ENCODE data around the gene ZDHHC12. TPM values are rescaled to one million over a fixed set of nuclear protein-coding genes. Genes with fewer than 3 reads are reported as not detected.
A peak's percentile ranks its signal among the peaks of the same experiment; 100 is the strongest.

The ZDHHC12 gene
- total and polyA plus RNA-seq, 9 donors = 5.7 to 10.7 (median 6.8) TPM

GRCh38 chr9:128731691-128732090 is 7.8 kb upstream of the ZDHHC12 start:
- H3K4me3 ChIP-seq (ENCODE audit: low read length) = no peak overlapping the region
- no peak overlapping the region for H3K27ac ChIP-seq (ENCODE audit: low read length)
- H3K9me3 ChIP-seq (replicated peaks; ENCODE audit: control insufficient read depth, low read depth, low read length) = no peaks in the 10 kb centered on the region
- H3K36me3 ChIP-seq (ENCODE audit: control insufficient read depth, insufficient read depth, low read length) = peaks cover 41% of the 10 kb centered on the region
- no peaks in the 10 kb centered on the region for H3K27me3 ChIP-seq (ENCODE audit: control insufficient read depth, insufficient read depth, low read length)
- WGBS (ENCODE audit: insufficient coverage) = 76% methylated on average over 7 of the region's 9 CpGs
- DNase-seq = no peak
- peaks cover 8% of the 10 kb centered on the region for H3K4me1 ChIP-seq (ENCODE audit: control insufficient read depth, insufficient read depth, low read length)

DNA sequence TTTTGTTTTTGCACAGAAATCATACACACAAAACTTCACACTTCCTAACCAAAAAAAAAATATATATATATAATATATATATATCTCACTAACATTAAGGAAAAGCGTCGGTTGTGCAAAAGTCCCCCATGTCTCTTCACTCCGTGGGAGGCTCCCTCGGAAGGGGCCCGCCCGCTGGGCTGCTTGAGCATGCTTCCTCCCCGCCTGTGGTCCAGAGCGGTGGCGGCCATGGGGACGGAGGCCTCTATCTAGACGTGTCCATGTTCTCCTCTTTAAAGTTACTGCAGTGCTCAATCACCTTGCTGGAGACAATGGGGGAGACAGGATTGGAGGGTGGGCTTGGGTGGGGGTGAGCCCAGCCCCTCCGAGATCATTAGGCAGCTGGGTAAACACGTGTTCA is 7.2 kb upstream of the ZDHHC12 start:
- no peaks in the 10 kb centered on the region for H3K27me3 ChIP-seq (ENCODE audit: control insufficient read depth, insufficient read depth, low read length)
- WGBS (ENCODE audit: insufficient coverage) = 74% methylated on average over 10 of the region's 13 CpGs
- H3K4me1 ChIP-seq (ENCODE audit: control insufficient read depth, insufficient read depth, low read length) = peaks cover 8% of the 10 kb centered on the region
- H3K4me3 ChIP-seq (ENCODE audit: low read length) = no peak overlapping the region
- DNase-seq = no peak
- H3K36me3 ChIP-seq (ENCODE audit: control insufficient read depth, insufficient read depth, low read length) = peaks cover 41% of the 10 kb centered on the region
- no peaks in the 10 kb centered on the region for H3K9me3 ChIP-seq (replicated peaks; ENCODE audit: control insufficient read depth, low read depth, low read length)
- no peak overlapping the region for H3K27ac ChIP-seq (ENCODE audit: low read length)

DNA sequence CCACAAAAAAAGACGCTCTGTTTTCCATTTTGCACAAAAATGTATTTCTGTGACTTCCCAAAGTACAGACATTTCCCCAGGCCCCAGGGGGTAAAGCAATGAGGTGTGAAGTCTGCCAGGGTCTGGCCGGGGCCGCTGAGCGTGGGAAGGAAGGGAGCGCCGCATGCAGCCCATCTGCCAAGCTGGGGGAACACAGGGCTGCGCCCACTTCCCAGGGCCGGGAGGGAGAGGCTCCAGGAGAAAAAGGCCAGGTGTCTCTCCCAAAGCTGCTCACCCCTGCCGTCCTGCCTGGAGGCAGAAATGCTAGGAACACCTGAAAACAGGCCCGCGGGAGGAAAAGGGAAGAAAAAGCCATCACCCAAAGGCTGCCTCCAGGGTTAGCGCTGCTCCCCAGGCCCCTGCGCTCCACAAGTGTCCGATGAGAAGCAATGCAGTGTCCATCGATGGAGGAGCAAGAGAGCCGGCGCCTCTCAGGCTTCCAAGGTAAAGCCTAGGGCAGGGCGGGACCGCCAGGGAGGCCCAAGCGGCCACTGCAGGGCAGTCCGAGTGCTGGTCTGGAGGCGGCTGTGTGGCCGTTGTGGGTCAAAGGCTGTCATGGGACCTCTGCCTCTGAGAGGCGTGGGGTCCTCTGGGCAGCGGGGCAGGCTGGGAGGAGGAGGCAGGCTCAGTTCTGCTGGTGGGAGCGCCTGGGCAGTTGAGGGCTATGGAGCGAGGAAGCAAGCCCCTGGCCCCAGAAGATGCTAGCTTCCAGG is 6.0 kb upstream of the ZDHHC12 start:
- DNase-seq = no peak
- H3K27ac ChIP-seq (ENCODE audit: low read length) = no peak overlapping the region
- H3K27me3 ChIP-seq (ENCODE audit: control insufficient read depth, insufficient read depth, low read length) = no peaks in the 10 kb centered on the region
- H3K36me3 ChIP-seq (ENCODE audit: control insufficient read depth, insufficient read depth, low read length) = peaks cover 37% of the 10 kb centered on the region
- 77% methylated on average over 24 of the region's 27 CpGs for WGBS (ENCODE audit: insufficient coverage)
- H3K4me3 ChIP-seq (ENCODE audit: low read length) = no peak overlapping the region
- peaks cover 4% of the 10 kb centered on the region for H3K4me1 ChIP-seq (ENCODE audit: control insufficient read depth, insufficient read depth, low read length)
- H3K9me3 ChIP-seq (replicated peaks; ENCODE audit: control insufficient read depth, low read depth, low read length) = no peaks in the 10 kb centered on the region

GRCh38 chr9:128729302-128729701 is 5.4 kb upstream of the ZDHHC12 start:
- WGBS (ENCODE audit: insufficient coverage) = 33% methylated on average over 3 of the region's 5 CpGs
- no peak for DNase-seq
- peaks cover 11% of the 10 kb centered on the region for H3K4me1 ChIP-seq (ENCODE audit: control insufficient read depth, insufficient read depth, low read length)
- H3K9me3 ChIP-seq (replicated peaks; ENCODE audit: control insufficient read depth, low read depth, low read length) = no peaks in the 10 kb centered on the region
- peaks cover 31% of the 10 kb centered on the region for H3K36me3 ChIP-seq (ENCODE audit: control insufficient read depth, insufficient read depth, low read length)
- no peak overlapping the region for H3K27ac ChIP-seq (ENCODE audit: low read length)
- no peaks in the 10 kb centered on the region for H3K27me3 ChIP-seq (ENCODE audit: control insufficient read depth, insufficient read depth, low read length)
- no peak overlapping the region for H3K4me3 ChIP-seq (ENCODE audit: low read length)

- no peak overlapping the region for H3K4me3 ChIP-seq (ENCODE audit: low read length)
- 56% methylated on average over 6 of the region's 7 CpGs for WGBS (ENCODE audit: insufficient coverage)
- no peak overlapping the region for H3K27ac ChIP-seq (ENCODE audit: low read length)
- peaks cover 14% of the 10 kb centered on the region for H3K4me1 ChIP-seq (ENCODE audit: control insufficient read depth, insufficient read depth, low read length)
- H3K27me3 ChIP-seq (ENCODE audit: control insufficient read depth, insufficient read depth, low read length) = no peaks in the 10 kb centered on the region
- no peaks in the 10 kb centered on the region for H3K9me3 ChIP-seq (replicated peaks; ENCODE audit: control insufficient read depth, low read depth, low read length)
- DNase-seq = no peak
- H3K36me3 ChIP-seq (ENCODE audit: control insufficient read depth, insufficient read depth, low read length) = peaks cover 29% of the 10 kb centered on the region
Observed at GRCh38 chr9:128728298-128728697, 4.4 kb upstream of the ZDHHC12 start.

DNA sequence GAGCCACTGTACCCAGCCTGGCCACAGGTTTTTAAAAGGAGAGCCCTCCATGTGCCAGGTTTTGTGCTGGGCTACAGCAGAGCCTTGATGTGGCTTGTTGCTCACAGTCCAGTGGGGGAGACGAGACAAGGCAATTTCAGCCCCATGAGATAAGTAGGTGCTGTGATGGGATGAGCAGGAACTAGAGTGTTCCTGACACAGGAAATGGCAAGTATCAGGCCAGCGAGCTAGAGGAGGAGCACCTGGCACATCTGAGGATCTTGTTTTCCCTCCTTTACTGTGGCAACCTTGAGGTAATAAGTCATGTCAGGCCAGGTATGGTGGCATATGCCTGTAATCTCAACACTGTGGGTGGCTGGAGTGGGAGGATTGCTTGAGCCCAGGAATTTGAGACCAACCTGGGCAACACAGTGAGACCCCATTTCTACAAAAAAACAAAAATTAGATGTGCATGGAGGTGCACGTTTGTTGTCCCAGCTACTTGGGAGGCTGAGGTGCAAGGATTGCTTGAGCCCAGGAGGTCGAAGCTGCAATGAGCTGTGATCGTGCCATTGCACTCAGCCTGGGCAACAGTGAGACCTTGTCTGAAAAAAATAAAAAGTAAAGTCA is 3.8 kb upstream of the ZDHHC12 start:
- DNase-seq = no peak
- H3K27ac ChIP-seq (ENCODE audit: low read length) = no peak overlapping the region
- H3K4me1 ChIP-seq (ENCODE audit: control insufficient read depth, insufficient read depth, low read length) = peaks cover 15% of the 10 kb centered on the region
- H3K27me3 ChIP-seq (ENCODE audit: control insufficient read depth, insufficient read depth, low read length) = no peaks in the 10 kb centered on the region
- no peak overlapping the region for H3K4me3 ChIP-seq (ENCODE audit: low read length)
- H3K9me3 ChIP-seq (replicated peaks; ENCODE audit: control insufficient read depth, low read depth, low read length) = no peaks in the 10 kb centered on the region
- WGBS (ENCODE audit: insufficient coverage) = 67% methylated on average over 4 of the region's 5 CpGs
- H3K36me3 ChIP-seq (ENCODE audit: control insufficient read depth, insufficient read depth, low read length) = peaks cover 24% of the 10 kb centered on the region

DNA sequence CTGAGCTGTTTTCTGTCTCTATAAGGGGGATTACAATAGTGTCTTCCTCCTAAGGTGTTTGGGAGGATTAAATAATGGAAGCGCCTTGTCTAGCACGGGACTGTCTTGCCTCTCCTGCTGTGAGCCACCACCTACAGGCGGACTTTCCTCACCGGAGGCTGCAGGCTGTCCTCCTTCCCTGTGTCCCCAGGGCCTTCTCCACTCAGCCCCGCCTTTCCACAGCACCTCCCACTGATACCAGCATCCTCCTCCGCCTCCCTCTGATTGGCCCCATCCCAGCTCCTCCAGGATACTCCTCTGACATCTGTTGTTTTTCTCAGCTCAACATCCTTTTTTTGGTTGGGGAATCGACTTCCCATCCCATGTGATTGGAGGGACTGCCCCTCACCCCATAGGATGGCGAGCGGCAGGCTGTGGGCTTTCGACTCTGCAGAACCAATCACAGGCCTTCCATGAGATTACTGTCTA is 851 bp upstream of the ZDHHC12 start:
- peaks cover 15% of the 10 kb centered on the region for H3K4me1 ChIP-seq (ENCODE audit: control insufficient read depth, insufficient read depth, low read length)
- WGBS (ENCODE audit: insufficient coverage) = 11% methylated on average over 5 of the region's 10 CpGs
- no peaks in the 10 kb centered on the region for H3K9me3 ChIP-seq (replicated peaks; ENCODE audit: control insufficient read depth, low read depth, low read length)
- DNase-seq = peak; percentile 74
- H3K36me3 ChIP-seq (ENCODE audit: control insufficient read depth, insufficient read depth, low read length) = peaks cover 11% of the 10 kb centered on the region
- H3K27me3 ChIP-seq (ENCODE audit: control insufficient read depth, insufficient read depth, low read length) = no peaks in the 10 kb centered on the region
- H3K27ac ChIP-seq (ENCODE audit: low read length) = no peak overlapping the region
- peak overlapping the region; percentile 66 for H3K4me3 ChIP-seq (ENCODE audit: low read length)

- WGBS (ENCODE audit: insufficient coverage) = 38% methylated on average over 7 of the region's 7 CpGs
- no peak for DNase-seq
- Histone ChIP-seq H3K36me3 (ENCODE audit: control insufficient read depth, insufficient read depth, low read length) (peaks cover 14% of the 10 kb centered on the region), H3K4me1 (ENCODE audit: control insufficient read depth, insufficient read depth, low read length) (peaks cover 15% of the 10 kb centered on the region), H3K4me3 (ENCODE audit: low read length) (peak overlapping the region; percentile 66), H3K9me3 (replicated peaks; ENCODE audit: control insufficient read depth, low read depth, low read length) (no peaks in the 10 kb centered on the region), H3K27me3 (ENCODE audit: control insufficient read depth, insufficient read depth, low read length) (no peaks in the 10 kb centered on the region), H3K27ac (ENCODE audit: low read length) (peak overlapping the region; percentile 51)
Observed at GRCh38 chr9:128723352-128723865, 518 bp downstream of the ZDHHC12 start.

DNA sequence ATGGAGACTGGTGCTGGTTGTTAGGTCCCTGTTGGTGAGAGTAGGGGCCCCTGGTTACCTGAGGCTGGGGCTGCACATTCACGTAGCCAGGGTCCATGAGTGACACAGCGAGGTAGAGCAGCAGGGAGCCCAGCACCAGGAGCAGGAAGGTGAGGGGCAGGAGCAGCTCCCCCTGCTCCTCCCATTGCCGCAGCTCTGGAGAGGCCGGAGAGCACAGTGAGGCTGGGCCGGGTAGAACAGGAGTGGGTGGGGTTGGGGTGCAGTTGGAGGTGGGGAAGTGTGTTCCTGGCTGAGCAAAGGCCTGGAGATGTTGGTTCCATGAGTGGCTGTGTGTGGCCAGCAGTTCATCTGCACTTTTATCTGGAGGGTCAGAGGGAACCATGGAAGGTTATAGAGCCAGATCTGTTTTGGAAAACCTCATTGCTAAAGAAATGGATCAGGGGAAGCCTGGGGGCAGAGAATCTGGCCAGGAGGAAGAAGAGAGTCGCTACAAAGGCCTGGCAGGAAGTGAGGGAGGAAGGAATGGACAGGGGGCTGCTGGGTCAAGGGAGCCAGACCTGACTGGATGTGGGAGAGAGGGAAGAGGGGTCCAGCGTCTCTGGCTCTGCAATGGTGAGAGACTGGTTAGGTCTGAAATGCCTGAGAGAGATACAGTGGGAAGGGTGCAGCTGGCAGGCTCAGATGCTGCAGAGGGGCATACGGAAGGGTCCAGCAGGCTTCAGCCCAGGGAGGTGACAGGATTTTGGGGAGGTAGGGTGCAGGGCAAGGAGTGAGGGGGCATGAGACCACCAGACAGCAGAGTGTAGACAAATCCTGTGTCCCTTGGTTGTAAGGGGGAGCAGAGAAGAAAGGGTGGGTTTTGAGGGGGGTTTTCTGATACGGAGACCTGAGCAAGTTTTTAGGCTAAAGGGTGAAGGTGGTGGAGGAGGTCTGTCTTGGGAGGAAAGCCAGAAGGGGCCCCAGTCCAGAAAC is 1.3 kb downstream of the ZDHHC12 start:
- peaks cover 16% of the 10 kb centered on the region for H3K36me3 ChIP-seq (ENCODE audit: control insufficient read depth, insufficient read depth, low read length)
- 51% methylated on average over 8 of the region's 9 CpGs for WGBS (ENCODE audit: insufficient coverage)
- peaks cover 15% of the 10 kb centered on the region for H3K4me1 ChIP-seq (ENCODE audit: control insufficient read depth, insufficient read depth, low read length)
- no peak overlapping the region for H3K4me3 ChIP-seq (ENCODE audit: low read length)
- H3K27me3 ChIP-seq (ENCODE audit: control insufficient read depth, insufficient read depth, low read length) = no peaks in the 10 kb centered on the region
- no peaks in the 10 kb centered on the region for H3K9me3 ChIP-seq (replicated peaks; ENCODE audit: control insufficient read depth, low read depth, low read length)
- DNase-seq = no peak
- no peak overlapping the region for H3K27ac ChIP-seq (ENCODE audit: low read length)
